NB4 (cell line): ENCODE data around the gene CEP83.

Experiments used
- POLR2A ChIP-seq: IDR thresholded peaks from 2 replicates; pipeline ENCODE4 v1.6.1; 2011; ENCODE audit warnings: mild to moderate bottlenecking; ENCODE audit not compliant: insufficient read length; ENCODE audit errors: extremely low read depth
- TF ChIP-seq, protein P1 (sequence below): IDR thresholded peaks from one replicate; pipeline ENCODE4 v1.5.1; 2012; ENCODE audit warnings: low read depth, low read length

DNA sequence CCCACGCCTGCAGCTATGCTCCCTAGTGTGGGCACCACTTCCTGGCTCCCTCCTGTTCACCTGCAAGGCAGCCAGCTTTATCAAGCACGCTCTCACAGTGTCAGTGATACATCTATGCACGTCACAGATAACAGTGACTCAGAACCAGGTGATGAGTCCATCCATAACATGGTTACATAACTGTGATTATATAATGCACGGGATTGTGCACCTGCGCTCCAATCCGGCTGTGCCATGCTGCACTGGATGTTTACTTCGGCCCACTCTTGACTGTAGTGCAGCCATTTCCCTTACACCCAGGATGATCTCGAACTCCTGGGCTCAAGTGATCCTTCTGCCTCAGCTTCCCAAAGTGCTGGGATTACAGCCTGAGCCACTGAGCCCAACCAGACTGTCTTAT lies 38.4 kb upstream of the CEP83 start:
- no peak for TF ChIP-seq POLR2A
- TF ChIP-seq, protein P1, sequence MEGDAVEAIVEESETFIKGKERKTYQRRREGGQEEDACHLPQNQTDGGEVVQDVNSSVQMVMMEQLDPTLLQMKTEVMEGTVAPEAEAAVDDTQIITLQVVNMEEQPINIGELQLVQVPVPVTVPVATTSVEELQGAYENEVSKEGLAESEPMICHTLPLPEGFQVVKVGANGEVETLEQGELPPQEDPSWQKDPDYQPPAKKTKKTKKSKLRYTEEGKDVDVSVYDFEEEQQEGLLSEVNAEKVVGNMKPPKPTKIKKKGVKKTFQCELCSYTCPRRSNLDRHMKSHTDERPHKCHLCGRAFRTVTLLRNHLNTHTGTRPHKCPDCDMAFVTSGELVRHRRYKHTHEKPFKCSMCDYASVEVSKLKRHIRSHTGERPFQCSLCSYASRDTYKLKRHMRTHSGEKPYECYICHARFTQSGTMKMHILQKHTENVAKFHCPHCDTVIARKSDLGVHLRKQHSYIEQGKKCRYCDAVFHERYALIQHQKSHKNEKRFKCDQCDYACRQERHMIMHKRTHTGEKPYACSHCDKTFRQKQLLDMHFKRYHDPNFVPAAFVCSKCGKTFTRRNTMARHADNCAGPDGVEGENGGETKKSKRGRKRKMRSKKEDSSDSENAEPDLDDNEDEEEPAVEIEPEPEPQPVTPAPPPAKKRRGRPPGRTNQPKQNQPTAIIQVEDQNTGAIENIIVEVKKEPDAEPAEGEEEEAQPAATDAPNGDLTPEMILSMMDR, result no peak
